Neural cell (in vitro differentiated cells): ENCODE measurements around the gene DGCR8. TPM values are rescaled to one million over a fixed set of nuclear protein-coding genes. Genes with fewer than 3 reads are reported as not detected.

Experiments
- H2AFZ ChIP-seq: fragments of 200-600, 300-800 bp; sonication (generic), shearing (Covaris generic); 2 replicates; pipeline ENCODE4 v1.6.0; 2014; ENCODE audit warnings: low read depth, mild to moderate bottlenecking, antibody characterized with exemption, low read length, moderate library complexity
- H3F3A ChIP-seq: fragments of 200-600 bp; shearing (Covaris generic); 2 replicates; pipeline ENCODE4 v1.6.1; 2016; ENCODE audit warnings: mild to moderate bottlenecking, moderate library complexity, mixed read lengths, antibody characterized with exemption, low read length; ENCODE audit not compliant: insufficient read depth, poor library complexity, severe bottlenecking
- H3K27ac ChIP-seq: fragments of 200-600, 300-800 bp; sonication (generic), shearing (Covaris generic); 2 replicates; pipeline ENCODE4 v1.5.1; 2014; ENCODE audit warnings: mild to moderate bottlenecking, low read length, moderate library complexity
- H3K27me3 ChIP-seq: fragments of 300-800, 200-600 bp; sonication (generic), shearing (Covaris generic); 2 replicates; pipeline ENCODE4 v1.6.0; 2014; ENCODE audit warnings: mild to moderate bottlenecking, low read depth, low read length, moderate library complexity; ENCODE audit not compliant: insufficient read depth
- H3K36me3 ChIP-seq: fragments of 300-800, 200-600 bp; sonication (generic), shearing (Covaris generic); 2 replicates; pipeline ENCODE4 v1.5.1; 2014; ENCODE audit warnings: mild to moderate bottlenecking, antibody characterized with exemption, low read length, moderate library complexity; ENCODE audit not compliant: insufficient read depth
- H3K4me2 ChIP-seq: fragments of 300-800, 200-600 bp; sonication (generic), shearing (Covaris generic); 2 replicates; pipeline ENCODE4 v1.6.0; 2014; ENCODE audit warnings: mild to moderate bottlenecking, low read length
- H3K4me3 ChIP-seq: fragments of 300-800, 200-600 bp; sonication (generic), shearing (Covaris generic); 2 replicates; pipeline ENCODE4 v1.5.1; 2014; ENCODE audit warnings: mild to moderate bottlenecking, low read length, moderate library complexity
- H3K79me2 ChIP-seq: fragments of 200-600 bp; shearing (Covaris generic); replicated peaks from 2 replicates; pipeline ENCODE4 v1.6.0; 2014; ENCODE audit warnings: mild to moderate bottlenecking, low read length, moderate library complexity; ENCODE audit not compliant: insufficient read depth
- H3K9ac ChIP-seq: fragments of 300-800, 200-600 bp; sonication (generic), shearing (Covaris generic); 2 replicates; pipeline ENCODE4 v1.6.1; 2016; ENCODE audit warnings: mild to moderate bottlenecking, low read length, mixed read lengths
- H3K9me2 ChIP-seq: fragments of 200-600 bp; shearing (Covaris generic); 2 replicates; pipeline ENCODE4 v1.6.1; 2016; ENCODE audit warnings: mild to moderate bottlenecking, low read length, mixed read lengths; ENCODE audit not compliant: insufficient read depth
- H3K9me3 ChIP-seq: fragments of 200-600, 300-800 bp; sonication (generic), shearing (Covaris generic); 2 replicates; pipeline ENCODE4 v1.6.1; 2016; ENCODE audit warnings: mild to moderate bottlenecking, mixed run types, low read length, moderate library complexity, mixed read lengths
- H4K20me1 ChIP-seq: fragments of 200-600 bp; shearing (Covaris generic); 2 replicates; pipeline ENCODE4 v1.6.1; 2016; ENCODE audit warnings: mild to moderate bottlenecking, mixed run types; ENCODE audit not compliant: insufficient read depth
- EP300 ChIP-seq: fragments of 450-650 bp; conservative IDR thresholded peaks from 2 replicates; pipeline ENCODE4 v1.6.1; 2014; ENCODE audit warnings: antibody characterized with exemption, mild to moderate bottlenecking, moderate library complexity; ENCODE audit not compliant: poor library complexity, severe bottlenecking
- EZH2 ChIP-seq: fragments of 200-600, 300-800 bp; shearing (Covaris generic), sonication (generic); IDR thresholded peaks from 2 replicates; pipeline ENCODE4 v1.6.1; 2014; ENCODE audit warnings: antibody characterized with exemption, low read length, borderline replicate concordance, mild to moderate bottlenecking; ENCODE audit not compliant: insufficient read depth, poor library complexity, severe bottlenecking
- MXI1 ChIP-seq: fragments of 450-650 bp; conservative IDR thresholded peaks from 2 replicates; pipeline ENCODE4 v1.6.1; 2014; ENCODE audit warnings: antibody characterized with exemption, mild to moderate bottlenecking; ENCODE audit not compliant: poor library complexity, severe bottlenecking
- POLR2AphosphoS5 ChIP-seq: IDR thresholded peaks from 2 replicates; pipeline ENCODE4 v1.6.1; 2012
- RAD21 ChIP-seq: fragments of 450-650 bp; conservative IDR thresholded peaks from 2 replicates; pipeline ENCODE4 v1.6.1; 2014; ENCODE audit warnings: antibody characterized with exemption, mild to moderate bottlenecking, moderate library complexity
- SMC3 ChIP-seq: fragments of 450-650 bp; conservative IDR thresholded peaks from 2 replicates; pipeline ENCODE4 v1.6.1; 2014; ENCODE audit warnings: antibody characterized with exemption, mild to moderate bottlenecking, moderate library complexity; ENCODE audit not compliant: poor library complexity
- TAF1 ChIP-seq: IDR thresholded peaks from 2 replicates; pipeline ENCODE4 v1.6.1; 2012; ENCODE audit warnings: low read depth
- polyA plus RNA-seq: library from polyadenylated mRNA; depleted of rRNA; stranded (reverse); fragments of >200 nt; gene quantifications from 2 replicates; pipeline ENCODE4 v1.2.3, GENCODE V29; 2014
- TF ChIP-seq, protein P1 (sequence below): fragments of 450-650 bp; IDR thresholded peaks from 2 replicates; pipeline ENCODE4 v1.5.1; 2014; ENCODE audit warnings: antibody characterized with exemption, mild to moderate bottlenecking, moderate library complexity; ENCODE audit not compliant: poor library complexity, severe bottlenecking
- TF ChIP-seq, protein P2 (sequence below): IDR thresholded peaks from 2 replicates; pipeline ENCODE4 v1.6.1; 2012; ENCODE audit warnings: borderline replicate concordance

Gene DGCR8
- polyA plus RNA-seq, 1 donor from 2014 or later = 48.9 TPM

DNA sequence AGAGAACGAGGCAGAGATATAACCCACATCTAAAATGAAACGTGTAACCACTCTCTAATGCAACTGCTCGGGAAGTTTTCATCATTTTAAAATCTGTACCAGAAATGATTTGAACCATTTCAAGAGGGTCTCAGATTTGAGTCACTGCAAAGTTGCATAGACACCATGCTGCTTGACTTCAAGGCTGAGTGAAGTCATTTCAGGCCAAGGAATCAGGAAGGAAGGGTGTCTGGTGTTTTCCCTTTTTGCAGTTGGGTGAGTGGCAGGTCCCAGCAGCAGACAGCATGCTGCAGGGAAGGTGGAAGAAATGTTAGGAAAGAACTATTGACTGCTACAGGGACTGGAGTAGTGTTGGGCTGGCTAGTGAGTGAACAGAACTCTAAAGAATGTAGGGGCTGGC lies 42.6 kb upstream of the DGCR8 start (continued):
- TF ChIP-seq EZH2 = no peak
- TF ChIP-seq EP300 = no peak
- no peak for TF ChIP-seq SMC3

DNA sequence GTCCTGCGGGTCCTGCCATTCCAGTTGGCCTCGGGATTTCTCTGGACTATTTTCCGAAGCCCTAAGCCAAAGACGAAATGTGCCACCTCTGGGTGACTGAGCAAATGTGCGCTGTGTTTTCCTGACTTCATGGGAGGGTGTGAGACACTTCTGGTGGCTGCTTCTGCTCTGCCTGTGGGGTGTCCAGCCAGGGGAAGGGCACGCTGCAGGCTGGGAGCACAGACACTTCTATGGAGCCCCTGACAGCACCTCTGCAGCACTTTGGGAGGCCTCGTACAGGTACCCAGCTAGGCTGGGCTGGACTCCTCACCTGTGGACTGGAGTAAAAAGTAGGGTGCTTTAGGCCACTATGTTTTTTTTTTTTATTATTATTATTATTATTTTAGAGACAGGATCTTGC lies 41.5 kb upstream of the DGCR8 start:
- Histone ChIP-seq H3K36me3 (no peaks in the 10 kb centered on the region), H2AFZ (no peak overlapping the region), H3K9me3 (no peaks in the 10 kb centered on the region), H3F3A (no peaks in the 10 kb centered on the region), H3K4me2 (no peak overlapping the region), H3K4me3 (no peak overlapping the region), H3K27me3 (no peaks in the 10 kb centered on the region), H3K27ac (no peak overlapping the region), H3K9me2 (no peaks in the 10 kb centered on the region), H3K79me2 (no peaks in the 10 kb centered on the region), H4K20me1 (no peaks in the 10 kb centered on the region), H3K9ac (no peak overlapping the region)
- no peak for TF ChIP-seq EZH2
- no peak for TF ChIP-seq EP300
- TF ChIP-seq, protein P1, sequence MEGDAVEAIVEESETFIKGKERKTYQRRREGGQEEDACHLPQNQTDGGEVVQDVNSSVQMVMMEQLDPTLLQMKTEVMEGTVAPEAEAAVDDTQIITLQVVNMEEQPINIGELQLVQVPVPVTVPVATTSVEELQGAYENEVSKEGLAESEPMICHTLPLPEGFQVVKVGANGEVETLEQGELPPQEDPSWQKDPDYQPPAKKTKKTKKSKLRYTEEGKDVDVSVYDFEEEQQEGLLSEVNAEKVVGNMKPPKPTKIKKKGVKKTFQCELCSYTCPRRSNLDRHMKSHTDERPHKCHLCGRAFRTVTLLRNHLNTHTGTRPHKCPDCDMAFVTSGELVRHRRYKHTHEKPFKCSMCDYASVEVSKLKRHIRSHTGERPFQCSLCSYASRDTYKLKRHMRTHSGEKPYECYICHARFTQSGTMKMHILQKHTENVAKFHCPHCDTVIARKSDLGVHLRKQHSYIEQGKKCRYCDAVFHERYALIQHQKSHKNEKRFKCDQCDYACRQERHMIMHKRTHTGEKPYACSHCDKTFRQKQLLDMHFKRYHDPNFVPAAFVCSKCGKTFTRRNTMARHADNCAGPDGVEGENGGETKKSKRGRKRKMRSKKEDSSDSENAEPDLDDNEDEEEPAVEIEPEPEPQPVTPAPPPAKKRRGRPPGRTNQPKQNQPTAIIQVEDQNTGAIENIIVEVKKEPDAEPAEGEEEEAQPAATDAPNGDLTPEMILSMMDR = no peak
- TF ChIP-seq SMC3 = no peak
- TF ChIP-seq POLR2AphosphoS5 = no peak
- no peak for TF ChIP-seq RAD21
- TF ChIP-seq, protein P2, sequence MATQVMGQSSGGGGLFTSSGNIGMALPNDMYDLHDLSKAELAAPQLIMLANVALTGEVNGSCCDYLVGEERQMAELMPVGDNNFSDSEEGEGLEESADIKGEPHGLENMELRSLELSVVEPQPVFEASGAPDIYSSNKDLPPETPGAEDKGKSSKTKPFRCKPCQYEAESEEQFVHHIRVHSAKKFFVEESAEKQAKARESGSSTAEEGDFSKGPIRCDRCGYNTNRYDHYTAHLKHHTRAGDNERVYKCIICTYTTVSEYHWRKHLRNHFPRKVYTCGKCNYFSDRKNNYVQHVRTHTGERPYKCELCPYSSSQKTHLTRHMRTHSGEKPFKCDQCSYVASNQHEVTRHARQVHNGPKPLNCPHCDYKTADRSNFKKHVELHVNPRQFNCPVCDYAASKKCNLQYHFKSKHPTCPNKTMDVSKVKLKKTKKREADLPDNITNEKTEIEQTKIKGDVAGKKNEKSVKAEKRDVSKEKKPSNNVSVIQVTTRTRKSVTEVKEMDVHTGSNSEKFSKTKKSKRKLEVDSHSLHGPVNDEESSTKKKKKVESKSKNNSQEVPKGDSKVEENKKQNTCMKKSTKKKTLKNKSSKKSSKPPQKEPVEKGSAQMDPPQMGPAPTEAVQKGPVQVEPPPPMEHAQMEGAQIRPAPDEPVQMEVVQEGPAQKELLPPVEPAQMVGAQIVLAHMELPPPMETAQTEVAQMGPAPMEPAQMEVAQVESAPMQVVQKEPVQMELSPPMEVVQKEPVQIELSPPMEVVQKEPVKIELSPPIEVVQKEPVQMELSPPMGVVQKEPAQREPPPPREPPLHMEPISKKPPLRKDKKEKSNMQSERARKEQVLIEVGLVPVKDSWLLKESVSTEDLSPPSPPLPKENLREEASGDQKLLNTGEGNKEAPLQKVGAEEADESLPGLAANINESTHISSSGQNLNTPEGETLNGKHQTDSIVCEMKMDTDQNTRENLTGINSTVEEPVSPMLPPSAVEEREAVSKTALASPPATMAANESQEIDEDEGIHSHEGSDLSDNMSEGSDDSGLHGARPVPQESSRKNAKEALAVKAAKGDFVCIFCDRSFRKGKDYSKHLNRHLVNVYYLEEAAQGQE = no peak
- TF ChIP-seq TAF1 = no peak
- TF ChIP-seq MXI1 = no peak

DNA sequence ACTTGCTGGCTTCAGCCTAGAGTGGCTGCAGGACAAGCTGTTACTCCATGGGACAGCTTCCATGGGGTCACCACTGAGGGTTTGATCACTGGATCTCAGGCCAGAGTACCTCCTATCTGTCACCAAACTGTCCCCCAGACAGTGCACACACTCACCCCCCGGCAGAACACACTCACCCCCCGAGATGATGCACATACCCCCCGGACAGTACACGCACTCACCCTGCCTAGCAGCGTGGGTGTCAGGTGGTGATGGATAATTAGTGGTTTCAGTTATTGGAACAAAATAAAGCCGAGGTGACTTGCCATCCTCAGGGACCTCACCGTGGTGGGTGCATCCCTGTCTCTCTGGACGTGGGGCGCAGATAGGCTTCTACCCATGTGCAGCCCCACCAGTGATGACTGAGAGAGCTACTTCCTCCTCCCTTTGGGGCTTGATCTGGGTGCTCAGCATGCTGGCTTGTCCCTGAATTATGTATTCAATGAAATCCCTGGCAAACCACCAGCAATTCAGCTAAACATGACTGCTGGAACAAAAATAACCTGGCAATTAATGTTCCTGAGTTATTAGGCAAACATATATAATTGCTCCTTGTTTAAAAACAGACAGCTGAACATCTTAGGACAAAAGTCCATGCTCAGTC lies 40.2 kb upstream of the DGCR8 start:
- H3F3A ChIP-seq = no peaks in the 10 kb centered on the region
- H3K9ac ChIP-seq = no peak overlapping the region
- H3K36me3 ChIP-seq = no peaks in the 10 kb centered on the region
- H3K27ac ChIP-seq = no peak overlapping the region
- no peaks in the 10 kb centered on the region for H4K20me1 ChIP-seq
- H3K9me3 ChIP-seq = no peaks in the 10 kb centered on the region
- H3K4me2 ChIP-seq = no peak overlapping the region
- H3K4me3 ChIP-seq = no peak overlapping the region
- no peaks in the 10 kb centered on the region for H3K79me2 ChIP-seq
- H2AFZ ChIP-seq = no peak overlapping the region
- H3K27me3 ChIP-seq = no peaks in the 10 kb centered on the region
- no peak for TF ChIP-seq SMC3
- no peak for TF ChIP-seq EZH2
- TF ChIP-seq POLR2AphosphoS5 = no peak
- no peaks in the 10 kb centered on the region for H3K9me2 ChIP-seq
